HCT116 (cell line): Measurements from ENCODE around the gene POSTN. TPM values are rescaled to one million over a fixed set of nuclear protein-coding genes. Genes with fewer than 3 reads are reported as not detected.

Source experiments
- ATAC-seq: fragments of 200-7000 bp; cut with Tn5 transposase; 2 replicates; pipeline ENCODE4 v1.9.1; 2020; ENCODE audit warnings: mild to moderate bottlenecking, moderate library complexity
- BruUV-seq: library from RNA; stranded (reverse); fragments of 400-500 nt; replicated peaks from 2 replicates; lab custom pipeline; 2021; lab: Mats Ljungman, UMichigan
- CTCF ChIA-PET: fragments of 300-600 bp; sonication (Branson Sonifier 250); formaldehyde crosslinking; loops from one replicate; lab custom pipeline; 2021; ENCODE audit warnings: antibody characterized with exemption; lab: Charles Lee
- POLR2A ChIA-PET: fragments of 300-600, 350-600 bp; sonication (Branson Sonifier 250); formaldehyde crosslinking; loops from one replicate; lab custom pipeline; 2021; ENCODE audit warnings: antibody characterized with exemption; lab: Charles Lee
- RAD21 ChIA-PET, 2 experiments: fragments of 300-600 bp; sonication (Branson Sonifier 250); formaldehyde crosslinking; loops; one replicate each; lab custom pipeline; 2023; ENCODE audit warnings: low total read pairs in 2 of 2; ENCODE audit not compliant: uncharacterized antibody in 2 of 2, unreplicated experiment in 2 of 2, low non-redundant PET in 1 of 2; lab: Charles Lee
- DNase-seq: peaks from one replicate; pipeline ENCODE4 v3.0.0-alpha.2; 2010; ENCODE audit warnings: low read depth, low spot score
- H2AFZ ChIP-seq: fragments of 200-600 bp; shearing (Covaris generic), sonication (generic); 2 replicates; pipeline ENCODE4 v1.6.1; 2017; ENCODE audit warnings: low read depth, mixed run types, mixed read lengths, antibody characterized with exemption, low read length; ENCODE audit not compliant: poor library complexity, severe bottlenecking
- H3K27ac ChIP-seq: 2 replicates; pipeline ENCODE4 v1.5.1; 2012; ENCODE audit warnings: low read depth, low read length
- H3K27me3 ChIP-seq: fragments of 200-600 bp; sonication (generic); 2 replicates; pipeline ENCODE4 v1.6.1; 2016; ENCODE audit warnings: mixed run types, low read length, mixed read lengths; ENCODE audit not compliant: insufficient read depth
- H3K36me3 ChIP-seq, 2 experiments: fragments of 200-500 bp in 1 of 2; fragments of 200-600 bp in 1 of 2; sonication (Bioruptor generic) in 1 of 2; sonication (generic) in 1 of 2; 2 replicates each; pipeline versions ENCODE4 v1.5.1 to v1.6.1; 2014 to 2016; ENCODE audit warnings: low read length in 2 of 2, inconsistent platforms in 1 of 2, mixed read lengths in 1 of 2, mixed run types in 1 of 2; ENCODE audit not compliant: insufficient read depth in 2 of 2, control insufficient read depth in 1 of 2
- H3K4me1 ChIP-seq, 2 experiments: fragments of 200-600 bp in 1 of 2; sonication (generic) in 1 of 2; 2 replicates each; pipeline versions ENCODE4 v1.5.1 to v1.6.1; 2012 to 2017; ENCODE audit warnings: low read length in 2 of 2, inconsistent platforms in 1 of 2, mild to moderate bottlenecking in 1 of 2, mixed read lengths in 1 of 2, mixed run types in 1 of 2, moderate library complexity in 1 of 2; ENCODE audit not compliant: insufficient read depth in 2 of 2, control insufficient read depth in 1 of 2
- H3K4me2 ChIP-seq: fragments of 200-600 bp; sonication (generic); 2 replicates; pipeline ENCODE4 v1.6.1; 2017; ENCODE audit warnings: mixed run types, low read length, mixed read lengths
- H3K4me3 ChIP-seq, 2 experiments: fragments of 200-600 bp in 1 of 2; sonication (generic) in 1 of 2; replicated peaks in 1 of 2; 2 replicates each; pipeline ENCODE4 v1.5.1; 2011 to 2016; ENCODE audit warnings: low read length in 2 of 2, control low read depth in 1 of 2, low read depth in 1 of 2, mild to moderate bottlenecking in 1 of 2, mixed read lengths in 1 of 2, mixed run types in 1 of 2
- H3K79me2 ChIP-seq: fragments of 200-600 bp; sonication (generic); 2 replicates; pipeline ENCODE4 v1.6.1; 2017; ENCODE audit warnings: mild to moderate bottlenecking, mixed run types, low read length, moderate library complexity, mixed read lengths; ENCODE audit not compliant: insufficient read depth
- H3K9ac ChIP-seq: fragments of 200-600 bp; sonication (generic); 2 replicates; pipeline ENCODE4 v1.6.1; 2016; ENCODE audit warnings: low read length, mixed read lengths
- H3K9me2 ChIP-seq: fragments of 200-600 bp; sonication (generic), shearing (Covaris generic); 2 replicates; pipeline ENCODE4 v1.6.1; 2017; ENCODE audit warnings: mixed run types, mild to moderate bottlenecking, moderate library complexity; ENCODE audit not compliant: insufficient read depth
- H3K9me3 ChIP-seq, 2 experiments: fragments of 200-500 bp in 1 of 2; fragments of 200-600 bp in 1 of 2; sonication (Bioruptor generic) in 1 of 2; sonication (generic) in 1 of 2; 2 replicates each; pipeline ENCODE4 v1.6.1; 2014 to 2017; ENCODE audit warnings: low read length in 2 of 2, mixed read lengths in 2 of 2, inconsistent platforms in 1 of 2, low read depth in 1 of 2, mild to moderate bottlenecking in 1 of 2, mixed run types in 1 of 2, moderate library complexity in 1 of 2; ENCODE audit not compliant: control insufficient read depth in 1 of 2, insufficient read depth in 1 of 2
- H4K20me1 ChIP-seq: fragments of 200-600 bp; sonication (generic), shearing (Covaris generic); 2 replicates; pipeline ENCODE4 v1.6.1; 2017; ENCODE audit warnings: mixed run types, mild to moderate bottlenecking, moderate library complexity; ENCODE audit not compliant: insufficient read depth
- ATF3 ChIP-seq: IDR thresholded peaks from 2 replicates; pipeline ENCODE4 v1.6.1; 2012
- CEBPB ChIP-seq: IDR thresholded peaks from 2 replicates; pipeline ENCODE4 v1.6.1; 2012; ENCODE audit warnings: low read depth
- ELF1 ChIP-seq: IDR thresholded peaks from 2 replicates; pipeline ENCODE4 v1.6.1; 2012; ENCODE audit warnings: low read depth, borderline replicate concordance
- EZH2 ChIP-seq: fragments of 200-600 bp; sonication (generic); IDR thresholded peaks from 2 replicates; pipeline ENCODE4 v1.6.1; 2017; ENCODE audit warnings: antibody characterized with exemption, mixed run types
- FOSL1 ChIP-seq: IDR thresholded peaks from 2 replicates; pipeline ENCODE4 v1.6.1; 2012; ENCODE audit warnings: low read depth
- JUND ChIP-seq: IDR thresholded peaks from 2 replicates; pipeline ENCODE4 v1.6.1; 2012
- MAX ChIP-seq: IDR thresholded peaks from 2 replicates; pipeline ENCODE4 v1.6.1; 2012
- POLR2A ChIP-seq: IDR thresholded peaks from 2 replicates; pipeline ENCODE4 v1.7.0; 2011; ENCODE audit warnings: borderline replicate concordance; ENCODE audit not compliant: insufficient read depth, insufficient read length; ENCODE audit errors: extremely low read depth
- POLR2AphosphoS5 ChIP-seq: IDR thresholded peaks from 2 replicates; pipeline ENCODE4 v1.6.1; 2011; ENCODE audit warnings: mild to moderate bottlenecking, low read depth, low read length, moderate library complexity
- RAD21 ChIP-seq: IDR thresholded peaks from 2 replicates; pipeline ENCODE4 v1.6.1; 2012; ENCODE audit warnings: low read depth, mild to moderate bottlenecking
- REST ChIP-seq: IDR thresholded peaks from 2 replicates; pipeline ENCODE4 v1.6.1; 2012; ENCODE audit warnings: low read depth
- SIN3A ChIP-seq: IDR thresholded peaks from 2 replicates; pipeline ENCODE4 v1.6.1; 2012; ENCODE audit warnings: low read depth
- TCF7L2 ChIP-seq: IDR thresholded peaks from 2 replicates; pipeline ENCODE4 v1.7.0; 2011; ENCODE audit warnings: borderline replicate concordance, inconsistent platforms; ENCODE audit not compliant: insufficient read depth, insufficient read length; ENCODE audit errors: extremely low read depth
- ZBTB33 ChIP-seq: IDR thresholded peaks from 2 replicates; pipeline ENCODE4 v1.6.1; 2011; ENCODE audit warnings: mild to moderate bottlenecking, low read length, moderate library complexity; ENCODE audit not compliant: insufficient replicate concordance; ENCODE audit errors: extremely low read depth
- ZFX ChIP-seq: fragments of 450-650 bp; IDR thresholded peaks from 2 replicates; pipeline ENCODE4 v1.6.1; 2017
- ZNF274 ChIP-seq: fragments of 200-500 bp; sonication (Bioruptor generic); IDR thresholded peaks from 2 replicates; pipeline ENCODE4 v1.6.1; 2014; ENCODE audit warnings: mild to moderate bottlenecking, low read depth, low read length, inconsistent platforms
- intact Hi-C: fragments of 100-400 bp; cut with micrococcal nuclease; formaldehyde crosslinking; loops from 2 replicates; pipeline ENCODE4 v1.10.0; 2022
- total RNA-seq: library from RNA; stranded (reverse); gene quantifications from one replicate; pipeline ENCODE4 v1.2.1, GENCODE V29; 2021; ENCODE audit not compliant: unreplicated experiment

POSTN gene
- total RNA-seq, 1 experiment from 2014 or later = not detected

GRCh38 chr13:37586164-37586563 lies 12.4 kb downstream of the POSTN start:
- Histone ChIP-seq H3K4me1 (no peaks in the 10 kb centered on the region), H3K4me3 (no peak overlapping the region), H3K27me3 (no peaks in the 10 kb centered on the region), H3K9ac (no peak overlapping the region), H3K36me3 (no peaks in the 10 kb centered on the region), H3K9me3 (peaks cover 12 to 16% of the 10 kb centered on the region in 2 experiments; a peak in 3 of 4 replicates), H3K4me2 (no peak overlapping the region), H2AFZ (no peak overlapping the region), H3K27ac (no peak overlapping the region), H4K20me1 (no peaks in the 10 kb centered on the region), H3K9me2 (no peaks in the 10 kb centered on the region), H3K79me2 (no peaks in the 10 kb centered on the region)
- intact Hi-C loops = no loop called here
- CTCF ChIA-PET = no interaction called here
- no peak for TF ChIP-seq CEBPB
- no peak for ATAC-seq
- BruUV-seq = no TSS peak
- RAD21 ChIA-PET = no interaction called here
- POLR2A ChIA-PET = no interaction called here
- DNase-seq = no peak

GRCh38 chr13:37585541-37585940 lies 13.0 kb downstream of the POSTN start:
- ChIA-PET CTCF (no interaction called here), RAD21 (no interaction called here), POLR2A (no interaction called here)
- Histone ChIP-seq H3K4me1 (no peaks in the 10 kb centered on the region), H3K4me2 (no peak overlapping the region), H3K79me2 (no peaks in the 10 kb centered on the region), H4K20me1 (no peaks in the 10 kb centered on the region), H3K9ac (no peak overlapping the region), H3K36me3 (no peaks in the 10 kb centered on the region)
- DNase-seq = no peak
- BruUV-seq = no TSS peak
- intact Hi-C loops = no loop called here
- no peak for TF ChIP-seq REST
- no peak for TF ChIP-seq TCF7L2
- no peak for TF ChIP-seq ZFX
- TF ChIP-seq MAX = no peak
- TF ChIP-seq ATF3 = no peak
- TF ChIP-seq ZNF274 = no peak
- no peak for TF ChIP-seq ZBTB33
- TF ChIP-seq POLR2AphosphoS5 = no peak
- TF ChIP-seq JUND = no peak
- TF ChIP-seq FOSL1 = no peak
- no peak for TF ChIP-seq RAD21
- TF ChIP-seq SIN3A = no peak
- no peak for TF ChIP-seq ELF1
- TF ChIP-seq POLR2A = no peak
- TF ChIP-seq EZH2 = no peak
- TF ChIP-seq, all 23 proteins: peak for 0
- Histone ChIP-seq H3K4me3 (no peak overlapping the region), H3K27me3 (no peaks in the 10 kb centered on the region), H3K27ac (no peak overlapping the region), H3K9me3 (peaks cover 13 to 19% of the 10 kb centered on the region in 2 experiments; a peak in 3 of 4 replicates), H2AFZ (no peak overlapping the region), H3K9me2 (no peaks in the 10 kb centered on the region)
- ATAC-seq = no peak
